HuH-7.5 (cell line): ENCODE data around the gene FBXO7.
"Not testable (repeated sequence)": the region's sequence is repeated elsewhere in the genome, so short reads cannot be mapped to it uniquely, and the experiment has no call there.

Experiments used
- DNase-seq: peaks from one replicate; pipeline ENCODE4 v3.0.0; 2011; ENCODE audit warnings: low spot score

Gene FBXO7

GRCh38 chr22:32474635-32475467 is at the start of gene FBXO7:
FBXO7 (plus strand) TSS chr22:32474811; CDS start chr22:32475003, 192 bp downstream.
- DNase-seq: peak; percentile 65

- no peak for DNase-seq
These were observed 47.7 kb upstream of the FBXO7 start for GRCh38 chr22:32426881-32427280.

- no peak for DNase-seq
These were observed 44.3 kb upstream of the FBXO7 start for GRCh38 chr22:32430352-32430751.

- DNase-seq: peak; percentile 6
These were observed 30.5 kb upstream of the FBXO7 start for GRCh38 chr22:32444068-32444467.

GRCh38 chr22:32446321-32446720 is 28.3 kb upstream of the FBXO7 start:
- no peak for DNase-seq

- DNase-seq: no peak
These were observed 25.6 kb upstream of the FBXO7 start for GRCh38 chr22:32448980-32449379.

- DNase-seq: no peak
These were observed 17.6 kb upstream of the FBXO7 start for GRCh38 chr22:32457031-32457430.

GRCh38 chr22:32462452-32462851 is 12.2 kb upstream of the FBXO7 start:
- DNase-seq: no peak

GRCh38 chr22:32465661-32466060 is 8.9 kb upstream of the FBXO7 start:
- DNase-seq: no peak

- DNase-seq: no peak
These were observed 8.1 kb upstream of the FBXO7 start for GRCh38 chr22:32466496-32466895.

GRCh38 chr22:32469799-32470212 is 4.8 kb upstream of the FBXO7 start:
- no peak for DNase-seq

- DNase-seq: peak; percentile 26
These were observed 1.1 kb upstream of the FBXO7 start for GRCh38 chr22:32473388-32473952.

- no peak for DNase-seq
These were observed 928 bp downstream of the FBXO7 start for GRCh38 chr22:32475468-32476010.

GRCh38 chr22:32476281-32477195 is 1.9 kb downstream of the FBXO7 start:
- DNase-seq: no peak

- DNase-seq: no peak
These were observed 3.0 kb downstream of the FBXO7 start for GRCh38 chr22:32477596-32477995.

- not testable (repeated sequence) for DNase-seq
These were observed 3.9 kb downstream of the FBXO7 start for GRCh38 chr22:32478552-32478951.

GRCh38 chr22:32478994-32479393 is 4.4 kb downstream of the FBXO7 start:
- no peak for DNase-seq

GRCh38 chr22:32480238-32480637 is 5.6 kb downstream of the FBXO7 start:
- no peak for DNase-seq

- no peak for DNase-seq
These were observed 8.1 kb downstream of the FBXO7 start for GRCh38 chr22:32482708-32483107.

GRCh38 chr22:32486656-32487390 is 12.2 kb downstream of the FBXO7 start:
- no peak for DNase-seq

- DNase-seq: no peak
These were observed 12.8 kb downstream of the FBXO7 start for GRCh38 chr22:32487461-32487860.

- DNase-seq: no peak
These were observed 14.8 kb downstream of the FBXO7 start for GRCh38 chr22:32489377-32489776.
